WERI-Rb-1 (cell line): ENCODE results near the gene CSGALNACT2.

Source experiments
- DNase-seq: peaks from one replicate; pipeline ENCODE4 v3.0.0-alpha.2; 2020
- H3K27ac ChIP-seq: fragments of 250-450 bp; sonication (Bioruptor Pico); 2 replicates; pipeline ENCODE4 v1.5.1; 2020; ENCODE audit warnings: mild to moderate bottlenecking, moderate library complexity
- H3K27me3 ChIP-seq: fragments of 250-450 bp; sonication (Bioruptor Pico); 2 replicates; pipeline ENCODE4 v1.5.1; 2021; ENCODE audit warnings: mild to moderate bottlenecking, low read depth, moderate library complexity; ENCODE audit not compliant: insufficient read depth, severe bottlenecking
- H3K36me3 ChIP-seq: fragments of 250-450 bp; sonication (Bioruptor Pico); 2 replicates; pipeline ENCODE4 v1.5.1; 2020; ENCODE audit warnings: mild to moderate bottlenecking, moderate library complexity
- H3K4me3 ChIP-seq: 2 replicates; pipeline ENCODE4 v1.5.1; 2011; ENCODE audit warnings: low read depth, mild to moderate bottlenecking, control low read depth, low read length
- H3K9me3 ChIP-seq: fragments of 250-450 bp; sonication (Bioruptor Pico); 2 replicates; pipeline ENCODE4 v1.5.1; 2021; ENCODE audit warnings: mild to moderate bottlenecking, moderate library complexity; ENCODE audit not compliant: severe bottlenecking
- TF ChIP-seq, protein P1 (sequence below): IDR thresholded peaks from 2 replicates; pipeline ENCODE4 v1.5.1; 2011; ENCODE audit warnings: low read depth, mild to moderate bottlenecking, control low read depth, inconsistent platforms, low read length

CSGALNACT2 gene

DNA sequence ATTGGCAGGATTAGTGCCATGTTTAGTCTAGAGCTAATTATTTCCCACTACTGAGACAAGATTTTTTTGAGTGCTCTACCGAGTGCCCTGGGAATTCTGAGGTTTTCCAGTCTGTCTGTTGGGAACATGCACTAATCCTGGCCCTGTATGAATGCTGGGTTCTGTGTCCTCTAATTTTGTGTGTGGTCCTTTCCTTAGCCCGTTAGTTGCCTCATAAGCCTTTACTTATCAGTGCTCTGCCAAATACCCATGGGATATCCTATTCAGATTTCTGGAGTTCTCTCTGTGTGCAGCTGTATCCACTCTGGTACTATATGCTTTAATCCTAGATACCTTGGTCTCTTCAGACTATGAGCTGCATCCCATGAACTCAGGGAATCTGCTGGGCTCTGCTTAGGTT, 13.1 kb downstream of the CSGALNACT2 start:
- no peaks in the 10 kb centered on the region for H3K27me3 ChIP-seq
- no peaks in the 10 kb centered on the region for H3K36me3 ChIP-seq
- H3K4me3 ChIP-seq = no peak overlapping the region
- no peak for DNase-seq
- H3K27ac ChIP-seq = no peak overlapping the region
- TF ChIP-seq, protein P1, sequence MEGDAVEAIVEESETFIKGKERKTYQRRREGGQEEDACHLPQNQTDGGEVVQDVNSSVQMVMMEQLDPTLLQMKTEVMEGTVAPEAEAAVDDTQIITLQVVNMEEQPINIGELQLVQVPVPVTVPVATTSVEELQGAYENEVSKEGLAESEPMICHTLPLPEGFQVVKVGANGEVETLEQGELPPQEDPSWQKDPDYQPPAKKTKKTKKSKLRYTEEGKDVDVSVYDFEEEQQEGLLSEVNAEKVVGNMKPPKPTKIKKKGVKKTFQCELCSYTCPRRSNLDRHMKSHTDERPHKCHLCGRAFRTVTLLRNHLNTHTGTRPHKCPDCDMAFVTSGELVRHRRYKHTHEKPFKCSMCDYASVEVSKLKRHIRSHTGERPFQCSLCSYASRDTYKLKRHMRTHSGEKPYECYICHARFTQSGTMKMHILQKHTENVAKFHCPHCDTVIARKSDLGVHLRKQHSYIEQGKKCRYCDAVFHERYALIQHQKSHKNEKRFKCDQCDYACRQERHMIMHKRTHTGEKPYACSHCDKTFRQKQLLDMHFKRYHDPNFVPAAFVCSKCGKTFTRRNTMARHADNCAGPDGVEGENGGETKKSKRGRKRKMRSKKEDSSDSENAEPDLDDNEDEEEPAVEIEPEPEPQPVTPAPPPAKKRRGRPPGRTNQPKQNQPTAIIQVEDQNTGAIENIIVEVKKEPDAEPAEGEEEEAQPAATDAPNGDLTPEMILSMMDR = no peak
- H3K9me3 ChIP-seq = peaks cover 6% of the 10 kb centered on the region

DNA sequence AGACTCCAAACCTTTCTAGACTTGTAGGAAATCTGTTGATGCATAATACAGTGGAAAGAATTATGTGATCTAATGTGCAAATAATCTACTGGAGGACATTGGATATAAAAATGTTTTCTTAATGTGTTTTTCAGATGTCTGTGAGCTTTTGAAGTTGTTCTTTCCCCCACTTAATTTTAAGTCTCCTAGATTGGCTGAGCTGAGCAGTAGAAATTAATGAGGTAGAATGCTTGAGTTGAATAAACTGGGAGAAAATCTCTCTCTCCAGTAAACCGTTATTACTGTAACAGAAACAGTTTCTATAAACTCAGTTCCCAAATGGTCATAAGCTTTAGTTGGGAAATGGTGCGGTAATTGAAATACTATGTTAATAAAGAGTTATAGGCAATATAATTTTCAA, 15.7 kb downstream of the CSGALNACT2 start:
- DNase-seq = no peak
- Histone ChIP-seq H3K9me3 (peaks cover 2% of the 10 kb centered on the region), H3K27ac (no peak overlapping the region), H3K36me3 (no peaks in the 10 kb centered on the region), H3K27me3 (no peaks in the 10 kb centered on the region), H3K4me3 (no peak overlapping the region)
- TF ChIP-seq, protein P1 = no peak

DNA sequence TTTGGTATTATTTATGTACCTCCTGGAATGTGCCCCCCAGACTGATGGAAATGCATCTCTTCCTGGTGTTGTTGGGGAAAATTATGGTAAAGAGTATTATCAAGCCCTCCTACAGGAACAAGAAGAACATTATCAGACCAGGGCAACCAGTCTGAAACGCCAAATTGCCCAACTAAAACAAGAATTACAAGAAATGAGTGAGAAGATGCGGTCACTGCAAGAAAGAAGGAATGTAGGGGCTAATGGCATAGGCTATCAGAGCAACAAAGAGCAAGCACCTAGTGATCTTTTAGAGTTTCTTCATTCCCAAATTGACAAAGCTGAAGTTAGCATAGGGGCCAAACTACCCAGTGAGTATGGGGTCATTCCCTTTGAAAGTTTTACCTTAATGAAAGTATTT, 17.0 kb downstream of the CSGALNACT2 start:
- H3K4me3 ChIP-seq = no peak overlapping the region
- DNase-seq = no peak
- no peaks in the 10 kb centered on the region for H3K36me3 ChIP-seq
- H3K27ac ChIP-seq = no peak overlapping the region
- no peaks in the 10 kb centered on the region for H3K9me3 ChIP-seq
- H3K27me3 ChIP-seq = no peaks in the 10 kb centered on the region
- TF ChIP-seq, protein P1 = no peak

DNA sequence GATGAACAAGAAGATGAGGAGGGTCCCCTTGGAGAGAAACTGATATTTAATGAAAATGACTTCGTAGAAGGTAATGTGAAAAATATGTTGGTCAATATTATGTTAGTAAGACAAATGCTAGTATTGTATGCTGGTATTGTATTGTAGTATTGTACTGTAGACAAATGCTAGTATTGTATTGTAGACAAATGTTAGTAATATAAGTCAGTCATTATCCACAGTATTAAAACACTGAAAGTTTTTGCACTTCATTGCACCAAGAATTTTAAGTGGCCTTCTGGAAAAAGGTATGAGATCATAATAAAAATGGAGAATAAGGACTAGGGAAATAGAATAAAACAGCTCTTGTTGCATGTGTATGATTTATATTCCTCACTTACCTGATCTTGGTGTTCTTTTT, 17.5 kb downstream of the CSGALNACT2 start:
- Histone ChIP-seq H3K27ac (no peak overlapping the region), H3K4me3 (no peak overlapping the region), H3K27me3 (no peaks in the 10 kb centered on the region), H3K9me3 (no peaks in the 10 kb centered on the region), H3K36me3 (no peaks in the 10 kb centered on the region)
- TF ChIP-seq, protein P1 = no peak
- DNase-seq = no peak

DNA sequence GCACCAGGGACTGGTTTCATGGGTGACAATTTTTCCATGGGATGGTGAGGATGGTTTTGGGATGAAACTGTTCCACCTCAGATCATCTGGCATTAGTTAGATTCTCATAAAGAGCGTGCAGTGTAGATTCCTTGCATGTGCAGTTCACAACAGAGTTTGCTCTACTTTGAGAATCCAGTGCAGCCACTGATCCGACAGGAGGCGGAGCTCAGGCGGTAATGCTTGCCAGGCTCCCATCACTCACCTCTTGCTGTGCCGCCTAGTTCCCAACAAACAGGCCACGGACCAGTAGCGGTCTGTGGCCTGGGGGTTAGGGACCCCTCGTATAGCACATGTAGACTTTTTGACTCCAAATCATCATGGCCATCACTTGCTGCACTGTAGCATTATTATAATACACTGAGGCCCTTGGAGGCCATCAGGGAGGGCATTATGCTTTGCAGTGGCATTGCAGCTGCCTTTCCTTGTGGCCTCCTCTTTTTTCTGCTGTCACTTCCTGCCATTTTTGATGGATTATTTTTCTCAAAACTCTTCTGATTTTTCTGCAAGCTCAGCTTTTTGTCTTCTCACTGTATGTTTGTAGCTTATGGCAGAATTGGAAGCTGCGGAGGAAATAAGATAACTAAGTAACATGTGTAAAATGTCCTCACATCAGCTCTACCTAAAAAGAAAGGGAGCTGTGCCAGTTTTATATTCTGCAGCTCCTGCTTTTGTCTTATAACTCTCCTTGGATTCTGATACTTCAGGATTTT, 18.5 kb downstream of the CSGALNACT2 start:
- no peak for DNase-seq
- no peaks in the 10 kb centered on the region for H3K27me3 ChIP-seq
- no peaks in the 10 kb centered on the region for H3K36me3 ChIP-seq
- H3K9me3 ChIP-seq = no peaks in the 10 kb centered on the region
- TF ChIP-seq, protein P1 = no peak
- H3K4me3 ChIP-seq = no peak overlapping the region
- H3K27ac ChIP-seq = no peak overlapping the region

DNA sequence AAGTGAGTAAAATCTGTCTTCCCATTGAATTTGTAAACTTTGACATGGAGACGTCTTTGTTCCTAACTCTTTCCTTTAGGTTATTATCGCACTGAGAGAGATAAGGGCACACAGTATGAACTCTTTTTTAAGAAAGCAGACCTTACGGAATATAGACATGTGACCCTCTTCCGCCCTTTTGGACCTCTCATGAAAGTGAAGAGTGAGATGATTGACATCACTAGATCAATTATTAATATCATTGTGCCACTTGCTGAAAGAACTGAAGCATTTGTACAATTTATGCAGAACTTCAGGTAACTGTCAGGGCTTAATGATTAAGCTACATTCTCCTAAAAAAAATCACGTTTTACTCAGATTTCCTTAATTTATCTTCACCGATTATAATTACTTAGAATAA, 20.4 kb downstream of the CSGALNACT2 start:
- H3K36me3 ChIP-seq = no peaks in the 10 kb centered on the region
- TF ChIP-seq, protein P1 = no peak
- no peak for DNase-seq

More for the DNA sequence above, 20.4 kb downstream of the CSGALNACT2 start:
- H3K4me3 ChIP-seq = no peak overlapping the region
- H3K27ac ChIP-seq = no peak overlapping the region
- H3K9me3 ChIP-seq = no peaks in the 10 kb centered on the region
- no peaks in the 10 kb centered on the region for H3K27me3 ChIP-seq
